Tibial nerve (tissue), 4 donors: ENCODE results near the gene MYO3B. TPM values are rescaled to one million over a fixed set of nuclear protein-coding genes. Genes with fewer than 3 reads are reported as not detected.

ENCODE experiments used
- DNase-seq, 2 donors: peaks; one replicate each; pipeline ENCODE4 v3.0.0-alpha.2; 2019; ENCODE audit warnings: low spot score in 2 of 2
- H3K27ac ChIP-seq, 4 donors: fragments of 200-600 bp; sonication (generic) in 3 of 4; one replicate each; pipeline ENCODE4 v1.5.1; 2017 to 2019; ENCODE audit warnings: mild to moderate bottlenecking in 1 of 4
- H3K27me3 ChIP-seq, 2 donors: fragments of 200-600 bp; sonication (generic) in 1 of 2; one replicate each; pipeline versions ENCODE4 v1.5.1 to v1.6.0; 2017 to 2019
- H3K36me3 ChIP-seq, 3 donors: fragments of 200-600 bp; sonication (generic); one replicate each; pipeline ENCODE4 v1.5.1; 2018 to 2019
- H3K4me1 ChIP-seq, 4 donors: fragments of 200-600 bp; sonication (generic) in 3 of 4; one replicate each; pipeline ENCODE4 v1.5.1; 2017 to 2019
- H3K4me3 ChIP-seq, 4 donors: fragments of 200-600 bp; sonication (generic) in 3 of 4; one replicate each; pipeline ENCODE4 v1.5.1; 2017 to 2019; ENCODE audit warnings: mild to moderate bottlenecking in 1 of 4, moderate library complexity in 1 of 4
- H3K9me3 ChIP-seq, 4 donors: fragments of 200-600 bp; sonication (generic) in 3 of 4; one replicate each; pipeline ENCODE4 v1.5.1; 2017 to 2019
- EP300 ChIP-seq, 2 donors: sonication (generic); formaldehyde crosslinking; IDR thresholded peaks; one replicate each; pipeline ENCODE4 v1.6.1; 2017; ENCODE audit warnings: antibody characterized with exemption in 2 of 2, mild to moderate bottlenecking in 1 of 2
- POLR2A ChIP-seq, 2 donors: fragments of 450-650 bp; IDR thresholded peaks; one replicate each; pipeline ENCODE4 v1.6.1; 2017; ENCODE audit warnings: antibody characterized with exemption in 2 of 2, mild to moderate bottlenecking in 2 of 2, moderate library complexity in 2 of 2
- WGBS, 2 donors: methylation state at CpG; one replicate each; pipeline ENCODE4 v1.1.5; 2018; 5-methylcytosine and 5-hydroxymethylcytosine counted together
- total RNA-seq, 4 donors: library from RNA; depleted of rRNA; stranded (reverse); fragments of >200 nt; gene quantifications; one replicate each; pipeline ENCODE4 v1.1.0, GENCODE V29; 2016
- TF ChIP-seq, protein P1 (sequence below), 5 experiments: fragments of 200-600 bp in 3 of 5; fragments of 450-650 bp in 2 of 5; sonication (generic) in 3 of 5; IDR thresholded peaks; one replicate each; pipeline ENCODE4 v1.5.1; 2016 to 2019; ENCODE audit warnings: antibody characterized with exemption in 5 of 5, mild to moderate bottlenecking in 3 of 5, moderate library complexity in 2 of 5

Gene MYO3B
- total RNA-seq, 4 donors from 2014 or later, result 0.22 to 0.63 (median 0.39) TPM; not detected in 1

DNA sequence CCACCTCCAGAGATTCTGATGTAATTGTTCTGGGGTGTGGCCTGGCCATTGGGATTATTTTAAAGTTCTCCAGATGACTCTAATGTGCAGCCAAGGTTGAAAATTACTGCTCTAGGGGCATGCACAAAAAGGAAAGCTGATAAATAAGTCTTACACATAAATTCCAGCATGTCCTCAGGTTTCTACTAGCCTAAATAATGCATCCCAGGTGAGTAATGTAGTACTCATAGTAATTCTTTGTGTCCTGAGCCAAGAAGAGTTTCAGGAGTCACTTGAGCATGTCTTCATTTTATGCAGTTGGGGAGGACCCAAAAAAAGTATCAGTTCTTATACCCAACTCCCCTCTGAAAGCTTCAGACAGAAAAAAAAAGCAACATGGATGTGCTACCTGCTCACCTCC lies 407.1 kb downstream of the MYO3B start:
- H3K4me1 ChIP-seq, result no peaks in the 10 kb centered on the region
- H3K27ac ChIP-seq, result no peak overlapping the region
- H3K27me3 ChIP-seq, result no peaks in the 10 kb centered on the region
- no peak for TF ChIP-seq EP300 (IDR thresholded peaks at IDR 0.05)
- TF ChIP-seq, protein P1, sequence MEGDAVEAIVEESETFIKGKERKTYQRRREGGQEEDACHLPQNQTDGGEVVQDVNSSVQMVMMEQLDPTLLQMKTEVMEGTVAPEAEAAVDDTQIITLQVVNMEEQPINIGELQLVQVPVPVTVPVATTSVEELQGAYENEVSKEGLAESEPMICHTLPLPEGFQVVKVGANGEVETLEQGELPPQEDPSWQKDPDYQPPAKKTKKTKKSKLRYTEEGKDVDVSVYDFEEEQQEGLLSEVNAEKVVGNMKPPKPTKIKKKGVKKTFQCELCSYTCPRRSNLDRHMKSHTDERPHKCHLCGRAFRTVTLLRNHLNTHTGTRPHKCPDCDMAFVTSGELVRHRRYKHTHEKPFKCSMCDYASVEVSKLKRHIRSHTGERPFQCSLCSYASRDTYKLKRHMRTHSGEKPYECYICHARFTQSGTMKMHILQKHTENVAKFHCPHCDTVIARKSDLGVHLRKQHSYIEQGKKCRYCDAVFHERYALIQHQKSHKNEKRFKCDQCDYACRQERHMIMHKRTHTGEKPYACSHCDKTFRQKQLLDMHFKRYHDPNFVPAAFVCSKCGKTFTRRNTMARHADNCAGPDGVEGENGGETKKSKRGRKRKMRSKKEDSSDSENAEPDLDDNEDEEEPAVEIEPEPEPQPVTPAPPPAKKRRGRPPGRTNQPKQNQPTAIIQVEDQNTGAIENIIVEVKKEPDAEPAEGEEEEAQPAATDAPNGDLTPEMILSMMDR (IDR thresholded peaks at IDR 0.05), result no peak
- no peak for TF ChIP-seq POLR2A (IDR thresholded peaks at IDR 0.05)
- H3K36me3 ChIP-seq, result no peaks in the 10 kb centered on the region
- H3K4me3 ChIP-seq, result no peak overlapping the region
- no peak for DNase-seq
- no peaks in the 10 kb centered on the region for H3K9me3 ChIP-seq

DNA sequence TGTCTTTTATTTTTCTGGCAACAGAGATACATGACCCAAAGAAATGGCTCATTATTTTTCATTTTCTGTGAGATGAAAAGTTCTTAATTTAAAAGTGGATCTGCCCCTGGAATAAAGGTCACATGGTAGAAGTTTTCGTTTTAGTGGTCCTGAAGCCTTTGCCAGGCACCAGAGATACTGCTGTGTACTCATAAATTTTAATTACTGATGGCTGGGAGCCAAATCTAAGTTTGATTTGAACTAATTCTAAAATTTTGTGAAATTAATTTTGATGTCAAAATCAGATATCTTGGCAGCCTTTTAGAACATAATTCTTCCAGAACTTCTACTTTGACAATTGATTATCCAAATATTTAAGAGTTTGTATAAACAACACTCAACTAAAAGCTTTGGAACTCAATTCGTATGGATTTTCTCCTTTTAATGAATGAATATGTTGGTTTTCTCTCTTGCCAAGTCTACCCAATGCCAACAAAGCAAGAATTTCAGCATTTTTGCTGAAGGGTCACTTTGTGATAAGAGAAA lies 408.7 kb downstream of the MYO3B start:
- no peaks in the 10 kb centered on the region for H3K9me3 ChIP-seq
- TF ChIP-seq EP300 (IDR thresholded peaks at IDR 0.05) (no peak), POLR2A (IDR thresholded peaks at IDR 0.05) (no peak)
- TF ChIP-seq, protein P1 (IDR thresholded peaks at IDR 0.05), result no peak
- no peak overlapping the region for H3K27ac ChIP-seq
- DNase-seq, result no peak
- H3K36me3 ChIP-seq, result no peaks in the 10 kb centered on the region
- no peak overlapping the region for H3K4me3 ChIP-seq
- H3K4me1 ChIP-seq, result no peaks in the 10 kb centered on the region
- H3K27me3 ChIP-seq, result no peaks in the 10 kb centered on the region
- WGBS, 2 donors, result 31 to 34% methylated on average over 2 of the region's 2 CpGs

DNA sequence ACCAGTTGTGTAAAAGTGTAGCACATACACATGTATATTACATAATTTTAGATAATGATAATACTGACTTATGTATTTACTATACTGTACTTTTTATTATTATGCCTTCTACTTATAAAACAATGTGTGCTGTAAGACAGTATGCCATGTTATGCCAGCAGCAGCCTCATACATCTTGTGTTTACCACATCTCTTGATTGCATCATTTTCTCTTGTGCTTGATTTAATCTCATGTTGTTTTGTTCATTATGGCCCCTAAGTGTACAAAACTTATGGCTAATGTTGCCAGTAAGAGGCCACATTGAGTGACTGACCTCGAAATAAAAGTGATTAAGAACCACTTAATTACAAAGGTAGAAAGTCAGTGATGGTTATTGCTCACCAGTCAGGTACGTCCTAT lies 409.2 kb downstream of the MYO3B start:
- H3K4me3 ChIP-seq, result no peak overlapping the region
- H3K27ac ChIP-seq, result no peak overlapping the region
- no peaks in the 10 kb centered on the region for H3K27me3 ChIP-seq
- H3K36me3 ChIP-seq, result no peaks in the 10 kb centered on the region
- no peaks in the 10 kb centered on the region for H3K9me3 ChIP-seq
- no peaks in the 10 kb centered on the region for H3K4me1 ChIP-seq
- WGBS, 2 donors, result 84 to 86% methylated on average over 2 of the region's 2 CpGs
- TF ChIP-seq EP300 (IDR thresholded peaks at IDR 0.05), result no peak
- no peak for TF ChIP-seq POLR2A (IDR thresholded peaks at IDR 0.05)
- TF ChIP-seq, protein P1 (IDR thresholded peaks at IDR 0.05), result no peak
- no peak for DNase-seq

DNA sequence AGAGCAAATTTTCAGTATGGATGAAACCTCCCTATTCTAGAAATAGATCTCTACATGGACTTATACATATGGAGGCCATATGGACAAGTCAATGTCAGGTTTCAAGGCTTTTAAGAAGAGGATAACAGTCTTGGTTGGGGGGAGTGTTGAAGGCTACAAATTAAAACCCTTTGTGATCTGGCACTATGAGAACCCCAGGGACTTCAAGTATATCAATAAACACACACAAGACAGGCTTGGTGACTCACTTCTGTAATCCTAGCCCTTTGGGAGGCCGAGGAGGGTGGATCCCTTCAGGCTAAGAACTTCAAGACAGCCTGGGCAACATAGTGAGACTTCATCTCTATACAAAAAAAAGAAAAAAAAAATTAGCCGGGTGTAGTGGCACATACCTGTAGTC lies 410.0 kb downstream of the MYO3B start:
- WGBS, 2 donors, result 82 to 88% methylated on average over 2 of the region's 2 CpGs
- TF ChIP-seq EP300 (IDR thresholded peaks at IDR 0.05) (no peak), POLR2A (IDR thresholded peaks at IDR 0.05) (no peak)
- TF ChIP-seq, protein P1 (IDR thresholded peaks at IDR 0.05), result no peak
- Histone ChIP-seq H3K27me3 (no peaks in the 10 kb centered on the region), H3K9me3 (no peaks in the 10 kb centered on the region), H3K4me3 (no peak overlapping the region), H3K27ac (no peak overlapping the region), H3K36me3 (no peaks in the 10 kb centered on the region), H3K4me1 (no peaks in the 10 kb centered on the region)
- DNase-seq, result no peak

DNA sequence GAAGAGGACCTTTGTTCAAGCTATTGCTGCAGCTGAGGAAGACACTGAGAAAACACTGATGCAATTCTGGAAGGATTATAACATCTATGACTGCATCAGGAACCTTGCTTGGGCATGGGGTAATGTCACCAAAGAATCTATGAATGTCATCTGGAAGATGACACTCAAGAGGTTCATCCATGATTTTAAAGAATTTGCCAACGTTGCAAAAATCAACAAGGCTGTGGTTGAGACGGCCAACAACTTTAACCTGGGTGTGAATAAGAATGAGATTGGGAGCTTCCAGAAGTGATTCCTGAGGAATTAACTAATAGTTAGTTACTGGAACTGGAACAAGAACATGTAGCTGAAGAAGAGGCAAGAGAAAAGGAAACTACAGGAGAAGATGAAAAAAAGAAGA lies 410.8 kb downstream of the MYO3B start:
- H3K4me1 ChIP-seq, result no peaks in the 10 kb centered on the region
- H3K9me3 ChIP-seq, result no peaks in the 10 kb centered on the region
- H3K27me3 ChIP-seq, result no peaks in the 10 kb centered on the region
- H3K4me3 ChIP-seq, result no peak overlapping the region
- H3K36me3 ChIP-seq, result no peaks in the 10 kb centered on the region
- WGBS, 2 donors, result 66 to 74% methylated on average over 2 of the region's 2 CpGs
- no peak overlapping the region for H3K27ac ChIP-seq
- no peak for TF ChIP-seq EP300 (IDR thresholded peaks at IDR 0.05)
- no peak for TF ChIP-seq POLR2A (IDR thresholded peaks at IDR 0.05)
- TF ChIP-seq, protein P1 (IDR thresholded peaks at IDR 0.05), result no peak
- no peak for DNase-seq
